ENCODE data around the gene SLC6A19.

DNA sequence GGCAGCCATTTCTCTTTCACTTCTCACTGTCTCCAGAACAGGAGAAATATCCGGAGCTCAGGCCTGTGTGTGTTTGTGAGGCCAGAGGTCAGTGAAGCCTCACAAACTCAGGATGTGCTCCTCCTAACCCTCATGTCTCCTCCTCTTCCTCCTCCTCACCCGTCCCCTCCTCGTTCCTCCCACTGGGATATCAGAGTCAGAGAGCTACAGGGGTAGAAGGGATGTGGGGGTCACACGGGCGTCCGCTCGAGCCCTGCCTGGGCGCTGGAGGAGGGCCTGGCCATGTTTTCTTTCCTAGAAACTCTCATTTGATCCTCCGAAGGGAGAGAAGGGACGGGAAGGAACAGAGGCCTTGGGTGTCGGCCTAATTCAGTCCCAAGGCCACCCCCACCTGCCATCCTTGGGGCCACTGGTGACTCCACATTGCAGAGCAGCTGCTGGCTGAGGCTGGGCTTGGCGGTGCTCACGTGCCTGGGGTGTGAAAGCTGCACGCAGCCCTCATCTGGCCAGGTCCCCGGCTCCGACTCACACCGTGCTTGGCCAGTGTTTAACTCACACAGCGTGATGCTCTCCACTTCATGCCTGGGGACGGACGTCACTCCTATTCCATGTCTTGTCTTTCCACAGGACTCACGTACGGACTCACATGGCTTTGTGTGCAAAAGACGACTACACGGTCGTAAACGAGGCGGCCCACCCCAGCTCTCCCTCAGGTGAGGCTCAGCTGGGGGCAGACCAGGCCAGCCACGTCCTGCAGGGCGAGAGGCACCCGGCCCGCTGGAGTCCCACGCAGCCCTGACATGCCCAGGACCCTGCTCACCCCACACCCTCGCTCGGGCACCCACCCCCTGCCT is 22.6 kb upstream of the SLC6A19 start:
- TF ChIP-seq POLR2A (IDR thresholded peaks at IDR 0.05) = no peak
- TF ChIP-seq, protein P1, sequence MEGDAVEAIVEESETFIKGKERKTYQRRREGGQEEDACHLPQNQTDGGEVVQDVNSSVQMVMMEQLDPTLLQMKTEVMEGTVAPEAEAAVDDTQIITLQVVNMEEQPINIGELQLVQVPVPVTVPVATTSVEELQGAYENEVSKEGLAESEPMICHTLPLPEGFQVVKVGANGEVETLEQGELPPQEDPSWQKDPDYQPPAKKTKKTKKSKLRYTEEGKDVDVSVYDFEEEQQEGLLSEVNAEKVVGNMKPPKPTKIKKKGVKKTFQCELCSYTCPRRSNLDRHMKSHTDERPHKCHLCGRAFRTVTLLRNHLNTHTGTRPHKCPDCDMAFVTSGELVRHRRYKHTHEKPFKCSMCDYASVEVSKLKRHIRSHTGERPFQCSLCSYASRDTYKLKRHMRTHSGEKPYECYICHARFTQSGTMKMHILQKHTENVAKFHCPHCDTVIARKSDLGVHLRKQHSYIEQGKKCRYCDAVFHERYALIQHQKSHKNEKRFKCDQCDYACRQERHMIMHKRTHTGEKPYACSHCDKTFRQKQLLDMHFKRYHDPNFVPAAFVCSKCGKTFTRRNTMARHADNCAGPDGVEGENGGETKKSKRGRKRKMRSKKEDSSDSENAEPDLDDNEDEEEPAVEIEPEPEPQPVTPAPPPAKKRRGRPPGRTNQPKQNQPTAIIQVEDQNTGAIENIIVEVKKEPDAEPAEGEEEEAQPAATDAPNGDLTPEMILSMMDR (IDR thresholded peaks at IDR 0.05) = no peak
- no peak for TF ChIP-seq EP300 (IDR thresholded peaks at IDR 0.05)
